ENCODE data around the gene ALAS1. TPM values are rescaled to one million over a fixed set of nuclear protein-coding genes. Genes with fewer than 3 reads are reported as not detected.

Gene ALAS1
- total RNA-seq, 1 experiment from 2014 or later: 69.5 TPM

GRCh38 chr3:52185311-52185710 lies 12.6 kb upstream of the ALAS1 start:
- Histone ChIP-seq H3K27me3 (ENCODE audit: low read length) (no peaks in the 10 kb centered on the region), H3K4me3 (ENCODE audit: low read length) (no peak overlapping the region), H2AFZ (ENCODE audit: low read length) (no peak overlapping the region), H4K20me1 (ENCODE audit: low read length) (no peaks in the 10 kb centered on the region), H3K27ac (ENCODE audit: low read length) (no peak overlapping the region), H3K4me1 (ENCODE audit: insufficient read depth, low read length) (no peaks in the 10 kb centered on the region), H3K4me2 (ENCODE audit: low read length) (no peak overlapping the region), H3F3A (ENCODE audit: low read length, unreplicated experiment) (no peaks in the 10 kb centered on the region), H3K9me2 (replicated peaks; ENCODE audit: low read length) (no peaks in the 10 kb centered on the region), H3K79me2 (ENCODE audit: low read length) (no peaks in the 10 kb centered on the region), H3K9me3 (ENCODE audit: low read length) (no peaks in the 10 kb centered on the region), H3K36me3 (ENCODE audit: low read depth, low read length) (no peaks in the 10 kb centered on the region), H3K9ac (ENCODE audit: low read length) (no peak overlapping the region)
- BruUV-seq (replicated peaks): no TSS peak
- TF ChIP-seq EZH2phosphoT487 (IDR thresholded peaks at IDR 0.05; ENCODE audit: borderline replicate concordance, low read length): no peak
- no peak for TF ChIP-seq EZH2 (IDR thresholded peaks at IDR 0.05; ENCODE audit: low read length, unreplicated experiment)
- no peak for TF ChIP-seq CTCF (conservative IDR thresholded peaks at IDR 0.05; ENCODE audit: low read depth, low read length)
- ATAC-seq (no peak), DNase-seq (no peak)
- intact Hi-C loops (cut with micrococcal nuclease): no loop called here
- ChIA-PET POLR2A (ENCODE audit: unreplicated experiment) (no interaction called here), CTCF (no interaction called here)

GRCh38 chr3:52185837-52186236 lies 12.1 kb upstream of the ALAS1 start:
- CTCF ChIA-PET: no interaction called here
- Histone ChIP-seq H3K4me1 (ENCODE audit: insufficient read depth, low read length) (no peaks in the 10 kb centered on the region), H3K27me3 (ENCODE audit: low read length) (no peaks in the 10 kb centered on the region), H3K4me2 (ENCODE audit: low read length) (no peak overlapping the region), H3K4me3 (ENCODE audit: low read length) (no peak overlapping the region), H3K27ac (ENCODE audit: low read length) (no peak overlapping the region), H3K36me3 (ENCODE audit: low read depth, low read length) (no peaks in the 10 kb centered on the region), H2AFZ (ENCODE audit: low read length) (no peak overlapping the region), H3K9ac (ENCODE audit: low read length) (no peak overlapping the region), H3K9me3 (ENCODE audit: low read length) (no peaks in the 10 kb centered on the region), H3F3A (ENCODE audit: low read length, unreplicated experiment) (no peaks in the 10 kb centered on the region), H4K20me1 (ENCODE audit: low read length) (no peaks in the 10 kb centered on the region), H3K79me2 (ENCODE audit: low read length) (no peaks in the 10 kb centered on the region), H3K9me2 (replicated peaks; ENCODE audit: low read length) (no peaks in the 10 kb centered on the region)
- BruUV-seq (replicated peaks): no TSS peak
- DNase-seq (no peak), ATAC-seq (no peak)
- POLR2A ChIA-PET (ENCODE audit: unreplicated experiment): no interaction called here
- TF ChIP-seq EZH2 (IDR thresholded peaks at IDR 0.05; ENCODE audit: low read length, unreplicated experiment) (no peak), EZH2phosphoT487 (IDR thresholded peaks at IDR 0.05; ENCODE audit: borderline replicate concordance, low read length) (no peak), CTCF (conservative IDR thresholded peaks at IDR 0.05; ENCODE audit: low read depth, low read length) (no peak)
- intact Hi-C loops (cut with micrococcal nuclease): no loop called here

GRCh38 chr3:52186729-52187128 lies 11.2 kb upstream of the ALAS1 start:
- ChIA-PET CTCF (no interaction called here), POLR2A (ENCODE audit: unreplicated experiment) (no interaction called here)
- H3K27me3 ChIP-seq (ENCODE audit: low read length): no peaks in the 10 kb centered on the region
- BruUV-seq (replicated peaks): no TSS peak
- H3K9ac ChIP-seq (ENCODE audit: low read length): no peak overlapping the region
- no peaks in the 10 kb centered on the region for H3K79me2 ChIP-seq (ENCODE audit: low read length)
- no peaks in the 10 kb centered on the region for H3F3A ChIP-seq (ENCODE audit: low read length, unreplicated experiment)
- H3K4me1 ChIP-seq (ENCODE audit: insufficient read depth, low read length): no peaks in the 10 kb centered on the region
- H3K27ac ChIP-seq (ENCODE audit: low read length): no peak overlapping the region
- H3K36me3 ChIP-seq (ENCODE audit: low read depth, low read length): no peaks in the 10 kb centered on the region
- ATAC-seq: no peak
- no peak overlapping the region for H3K4me3 ChIP-seq (ENCODE audit: low read length)
- TF ChIP-seq CTCF (conservative IDR thresholded peaks at IDR 0.05; ENCODE audit: low read depth, low read length) (no peak), EZH2 (IDR thresholded peaks at IDR 0.05; ENCODE audit: low read length, unreplicated experiment) (no peak), EZH2phosphoT487 (IDR thresholded peaks at IDR 0.05; ENCODE audit: borderline replicate concordance, low read length) (no peak)
- H3K4me2 ChIP-seq (ENCODE audit: low read length): no peak overlapping the region
- no peaks in the 10 kb centered on the region for H4K20me1 ChIP-seq (ENCODE audit: low read length)
- intact Hi-C loops (cut with micrococcal nuclease): no loop called here
- no peak overlapping the region for H2AFZ ChIP-seq (ENCODE audit: low read length)
- H3K9me2 ChIP-seq (replicated peaks; ENCODE audit: low read length): no peaks in the 10 kb centered on the region
- H3K9me3 ChIP-seq (ENCODE audit: low read length): no peaks in the 10 kb centered on the region
- DNase-seq: no peak

Data from PC-3 (cell line).